Measurements from ENCODE around the gene CHGA. TPM values are rescaled to one million over a fixed set of nuclear protein-coding genes. Genes with fewer than 3 reads are reported as not detected.

The CHGA gene
- 100 to 1,000 TPM in 1 of 12 donors, 1 to 10 TPM in 1, under 1 TPM in 4, not detected in 6; 0.15 to 330 (median 0.47) TPM for polyA plus RNA-seq (ENCODE audit: insufficient read length in 12 of 12)
- long read RNA-seq, donor 1, transcript CHGA-206 (2 exons, 912 nt): minor isoform, 57 of 1,863 reads
- long read RNA-seq, donor 1, transcript CHGA-201 (8 exons, 2,063 nt): major isoform, 446 of 1,863 reads
- long read RNA-seq, donor 1, transcript CHGA-202 (7 exons, 1,474 nt): minor isoform, 15 of 1,863 reads
- long read RNA-seq, donor 1, partial matches to known transcripts: 1,308 of 1,863 reads
- long read RNA-seq, donor 1, other reads (novel, unspliced or antisense): 32 of 1,863 reads
- long read RNA-seq, donor 2: 0 reads
- long read RNA-seq, donor 3, partial matches to known transcripts: 0 of 2 reads
- long read RNA-seq, donor 3, other reads (novel, unspliced or antisense): 0 of 2 reads
- long read RNA-seq, donor 4: 0 reads
- long read RNA-seq, donor 5: 0 reads
- long read RNA-seq, donor 6: 0 reads
- long read RNA-seq, donor 7: 0 reads
- long read RNA-seq, donor 8, partial matches to known transcripts: 0 of 1 reads
- long read RNA-seq, donor 8, other reads (novel, unspliced or antisense): 0 of 1 reads
- long read RNA-seq, donor 9: 0 reads
- long read RNA-seq, donor 10: 0 reads
- long read RNA-seq, donor 11: 0 reads

GRCh38 chr14:92922883-92923743 is at the start of gene CHGA:
CHGA (plus strand) TSS chr14:92923150; CDS start chr14:92923360, 210 bp downstream.
- DNase-seq: peak; percentile 59

GRCh38 chr14:92874962-92875661 is 47.8 kb upstream of the CHGA start:
- DNase-seq: no peak

GRCh38 chr14:92877757-92878431 is 45.1 kb upstream of the CHGA start:
- peak; percentile 4 for DNase-seq

- DNase-seq: no peak
Observed at GRCh38 chr14:92880351-92880750, 42.6 kb upstream of the CHGA start.

GRCh38 chr14:92880851-92881250 is 42.1 kb upstream of the CHGA start:
- DNase-seq: no peak

- DNase-seq: no peak
Observed at GRCh38 chr14:92883066-92883465, 39.9 kb upstream of the CHGA start.

- no peak for DNase-seq
Observed at GRCh38 chr14:92884410-92884809, 38.5 kb upstream of the CHGA start.

- no peak for DNase-seq
Observed at GRCh38 chr14:92885279-92886061, 37.5 kb upstream of the CHGA start.

- no peak for DNase-seq
Observed at GRCh38 chr14:92886337-92886736, 36.6 kb upstream of the CHGA start.

GRCh38 chr14:92887157-92887556 is 35.8 kb upstream of the CHGA start:
- no peak for DNase-seq

GRCh38 chr14:92888896-92889295 is 34.1 kb upstream of the CHGA start:
- DNase-seq: no peak

- DNase-seq: no peak
Observed at GRCh38 chr14:92890830-92891588, 31.9 kb upstream of the CHGA start.

GRCh38 chr14:92892589-92892988 is 30.4 kb upstream of the CHGA start:
- no peak for DNase-seq

- DNase-seq: no peak
Observed at GRCh38 chr14:92895352-92895878, 27.5 kb upstream of the CHGA start.

- DNase-seq: no peak
Observed at GRCh38 chr14:92897922-92898565, 24.9 kb upstream of the CHGA start.

- no peak for DNase-seq
Observed at GRCh38 chr14:92898566-92899131, 24.3 kb upstream of the CHGA start.

GRCh38 chr14:92900660-92901059 is 22.3 kb upstream of the CHGA start:
- DNase-seq: no peak

- DNase-seq: no peak
Observed at GRCh38 chr14:92902191-92902590, 20.8 kb upstream of the CHGA start.

Measured in muscle of arm (tissue), 14 donors.